ENCODE data around the gene ZNF521. TPM values are rescaled to one million over a fixed set of nuclear protein-coding genes. Genes with fewer than 3 reads are reported as not detected.
A peak's percentile ranks its signal among the peaks of the same experiment; 100 is the strongest.

The ZNF521 gene
- total RNA-seq, 2 donors from 2014 or later, result 21.4 to 26.9 TPM

DNA sequence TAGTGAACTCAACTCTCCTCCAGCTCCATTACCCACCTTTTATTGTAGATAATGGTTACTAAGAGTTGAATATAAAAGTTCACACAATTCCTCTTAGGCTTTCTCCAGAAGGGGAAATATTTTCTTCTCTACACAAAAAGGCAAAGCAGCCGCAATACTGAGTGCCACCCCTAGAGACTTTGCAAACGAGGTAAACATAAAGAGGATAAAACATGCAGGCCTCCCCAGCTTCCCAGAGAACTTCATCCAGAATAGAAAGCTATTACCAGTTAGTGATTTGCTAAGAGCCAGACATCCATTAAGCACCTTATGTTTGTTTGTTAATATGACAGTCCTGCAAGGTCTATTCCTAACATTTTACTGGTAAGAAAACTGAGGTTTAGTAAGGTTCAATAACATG is 17.4 kb downstream of the ZNF521 start:
- WGBS, 2 experiments (ENCODE audit: insufficient coverage in 1 of 2, insufficient read length in 1 of 2), result 86 to 88% methylated on average over 1 to 2 of the region's 2 CpGs
- no peak overlapping the region for H3K9ac ChIP-seq (ENCODE audit: extremely low read depth, low read length, poor library complexity, severe bottlenecking)
- Mint-ChIP-seq H3K9me3 (no peaks in the 10 kb centered on the region), H3K27ac (no peak overlapping the region), H3K27me3 (ENCODE audit: insufficient read depth) (no peaks in the 10 kb centered on the region), H3K36me3 (ENCODE audit: low read depth) (no peaks in the 10 kb centered on the region), H3K4me1 (no peaks in the 10 kb centered on the region), H3K4me3 (no peak overlapping the region)
- no peaks in the 10 kb centered on the region for H3K36me3 ChIP-seq (ENCODE audit: control insufficient read depth, insufficient read depth, low read length)
- H3K4me3 ChIP-seq (ENCODE audit: low read length), result no peak overlapping the region
- TF ChIP-seq, protein P1, sequence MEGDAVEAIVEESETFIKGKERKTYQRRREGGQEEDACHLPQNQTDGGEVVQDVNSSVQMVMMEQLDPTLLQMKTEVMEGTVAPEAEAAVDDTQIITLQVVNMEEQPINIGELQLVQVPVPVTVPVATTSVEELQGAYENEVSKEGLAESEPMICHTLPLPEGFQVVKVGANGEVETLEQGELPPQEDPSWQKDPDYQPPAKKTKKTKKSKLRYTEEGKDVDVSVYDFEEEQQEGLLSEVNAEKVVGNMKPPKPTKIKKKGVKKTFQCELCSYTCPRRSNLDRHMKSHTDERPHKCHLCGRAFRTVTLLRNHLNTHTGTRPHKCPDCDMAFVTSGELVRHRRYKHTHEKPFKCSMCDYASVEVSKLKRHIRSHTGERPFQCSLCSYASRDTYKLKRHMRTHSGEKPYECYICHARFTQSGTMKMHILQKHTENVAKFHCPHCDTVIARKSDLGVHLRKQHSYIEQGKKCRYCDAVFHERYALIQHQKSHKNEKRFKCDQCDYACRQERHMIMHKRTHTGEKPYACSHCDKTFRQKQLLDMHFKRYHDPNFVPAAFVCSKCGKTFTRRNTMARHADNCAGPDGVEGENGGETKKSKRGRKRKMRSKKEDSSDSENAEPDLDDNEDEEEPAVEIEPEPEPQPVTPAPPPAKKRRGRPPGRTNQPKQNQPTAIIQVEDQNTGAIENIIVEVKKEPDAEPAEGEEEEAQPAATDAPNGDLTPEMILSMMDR (conservative IDR thresholded peaks at IDR 0.05), result peak; percentile 64
- H3K9me3 ChIP-seq (ENCODE audit: control insufficient read depth, low read length), result no peaks in the 10 kb centered on the region
- no peaks in the 10 kb centered on the region for H3K4me1 ChIP-seq (ENCODE audit: control insufficient read depth, insufficient read depth, low read length)
- H3K27me3 ChIP-seq (ENCODE audit: control insufficient read depth, insufficient read depth, low read length, poor library complexity, severe bottlenecking), result no peaks in the 10 kb centered on the region
- no peak for DNase-seq
- no peak overlapping the region for H3K27ac ChIP-seq (ENCODE audit: low read depth, low read length)

DNA sequence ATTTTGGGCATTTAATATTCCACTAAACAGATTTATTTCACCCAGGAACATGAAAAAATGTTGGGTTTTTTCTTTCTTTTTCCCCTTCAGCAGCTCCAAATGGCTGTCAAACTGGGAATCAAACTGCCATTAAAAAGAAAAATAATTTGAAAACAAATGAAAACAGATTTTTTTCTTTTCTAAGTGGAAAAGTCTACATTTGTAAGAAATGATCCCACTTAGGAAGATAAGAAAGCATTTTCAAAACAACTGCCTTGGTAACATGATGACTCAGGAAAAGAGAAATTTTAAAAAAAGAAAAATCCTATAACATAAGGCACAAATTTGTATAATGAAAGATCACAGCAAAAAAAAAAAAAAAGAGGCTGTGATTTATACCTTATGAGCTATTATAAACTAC is 20.0 kb downstream of the ZNF521 start:
- Histone ChIP-seq H3K4me1 (ENCODE audit: control insufficient read depth, insufficient read depth, low read length) (no peaks in the 10 kb centered on the region), H3K9ac (ENCODE audit: extremely low read depth, low read length, poor library complexity, severe bottlenecking) (no peak overlapping the region), H3K9me3 (ENCODE audit: control insufficient read depth, low read length) (no peaks in the 10 kb centered on the region), H3K27me3 (ENCODE audit: control insufficient read depth, insufficient read depth, low read length, poor library complexity, severe bottlenecking) (no peaks in the 10 kb centered on the region), H3K27ac (ENCODE audit: low read depth, low read length) (no peak overlapping the region), H3K4me3 (ENCODE audit: low read length) (no peak overlapping the region), H3K36me3 (ENCODE audit: control insufficient read depth, insufficient read depth, low read length) (no peaks in the 10 kb centered on the region)
- no peak overlapping the region for H3K4me3 Mint-ChIP-seq
- H3K36me3 Mint-ChIP-seq (ENCODE audit: low read depth), result no peaks in the 10 kb centered on the region
- H3K27me3 Mint-ChIP-seq (ENCODE audit: insufficient read depth), result no peaks in the 10 kb centered on the region
- H3K27ac Mint-ChIP-seq, result no peak overlapping the region
- peaks cover 2% of the 10 kb centered on the region for H3K4me1 Mint-ChIP-seq
- TF ChIP-seq, protein P1 (conservative IDR thresholded peaks at IDR 0.05), result no peak
- DNase-seq, result no peak
- H3K9me3 Mint-ChIP-seq, result no peaks in the 10 kb centered on the region

DNA sequence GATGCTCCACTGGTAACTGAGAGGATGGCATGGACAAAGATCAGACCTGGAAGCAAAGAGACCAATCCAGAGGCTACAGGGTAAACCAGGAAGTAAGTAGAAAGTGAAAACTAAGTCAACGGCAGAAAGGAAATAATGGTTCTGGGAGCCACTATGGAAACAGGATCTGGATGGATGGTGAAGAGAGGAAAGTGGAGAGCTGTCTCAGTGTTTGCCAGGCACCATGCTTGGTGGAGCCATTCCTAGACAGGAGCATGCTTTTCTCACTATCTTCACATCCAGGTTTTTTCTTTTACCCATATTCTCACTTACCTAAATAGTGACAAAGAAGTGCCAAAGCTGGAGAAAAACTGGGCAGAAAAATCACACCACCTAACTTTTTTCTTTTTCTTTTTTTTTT is 22.2 kb downstream of the ZNF521 start:
- Histone ChIP-seq H3K27me3 (ENCODE audit: control insufficient read depth, insufficient read depth, low read length, poor library complexity, severe bottlenecking) (no peaks in the 10 kb centered on the region), H3K9ac (ENCODE audit: extremely low read depth, low read length, poor library complexity, severe bottlenecking) (no peak overlapping the region), H3K36me3 (ENCODE audit: control insufficient read depth, insufficient read depth, low read length) (no peaks in the 10 kb centered on the region), H3K4me3 (ENCODE audit: low read length) (no peak overlapping the region), H3K4me1 (ENCODE audit: control insufficient read depth, insufficient read depth, low read length) (peaks cover 3% of the 10 kb centered on the region), H3K27ac (ENCODE audit: low read depth, low read length) (no peak overlapping the region), H3K9me3 (ENCODE audit: control insufficient read depth, low read length) (no peaks in the 10 kb centered on the region)
- Mint-ChIP-seq H3K4me1 (peaks cover 5% of the 10 kb centered on the region), H3K27me3 (ENCODE audit: insufficient read depth) (no peaks in the 10 kb centered on the region), H3K9me3 (no peaks in the 10 kb centered on the region), H3K36me3 (ENCODE audit: low read depth) (no peaks in the 10 kb centered on the region), H3K4me3 (no peak overlapping the region), H3K27ac (no peak overlapping the region)
- TF ChIP-seq, protein P1 (conservative IDR thresholded peaks at IDR 0.05), result no peak
- no peak for DNase-seq
- WGBS, 2 experiments (ENCODE audit: insufficient coverage in 1 of 2, insufficient read length in 1 of 2), result 97 to 100% methylated on average over 1 of the region's 1 CpG
